ENCODE data around the gene CFAP45. TPM values are rescaled to one million over a fixed set of nuclear protein-coding genes. Genes with fewer than 3 reads are reported as not detected.
"Not testable (repeated sequence)": the region's sequence is repeated elsewhere in the genome, so short reads cannot be mapped to it uniquely, and the experiment has no call there.

The CFAP45 gene
- total RNA-seq, 4 donors from 2014 or later, result 0.17 to 0.32 TPM; not detected in 2

DNA sequence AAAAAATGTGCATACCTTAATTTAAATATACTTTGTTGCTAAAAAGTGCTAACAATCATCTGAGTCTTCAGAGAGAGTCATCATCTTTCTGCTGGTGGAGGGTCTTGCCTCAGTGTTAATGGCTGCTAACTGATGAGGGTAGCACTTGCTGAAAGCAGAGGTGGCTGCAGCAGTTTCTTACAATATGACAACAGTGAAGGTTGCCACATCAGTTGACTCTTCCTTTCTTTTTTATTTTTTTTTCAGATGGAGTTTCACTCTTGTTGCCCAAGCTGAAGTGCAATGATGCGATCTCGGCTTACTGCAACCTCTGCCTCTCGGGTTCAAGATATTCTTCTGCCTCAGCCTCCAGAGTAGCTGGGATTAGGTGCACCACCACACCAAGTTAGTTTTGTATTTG lies 2.6 kb upstream of the CFAP45 start:
- Histone ChIP-seq H3K9me3 (no peaks in the 10 kb centered on the region), H3K4me3 (no peak overlapping the region), H3K36me3 (no peaks in the 10 kb centered on the region), H3K4me1 (peaks cover 11 to 19% (median 12%) of the 10 kb centered on the region in 4 donors), H3K27me3 (no peaks in the 10 kb centered on the region), H3K27ac (replicated peaks in 1 of 4) (no peak overlapping the region)
- intact Hi-C loops (cut with DNase I), result no loop called here
- TF ChIP-seq, protein P1, sequence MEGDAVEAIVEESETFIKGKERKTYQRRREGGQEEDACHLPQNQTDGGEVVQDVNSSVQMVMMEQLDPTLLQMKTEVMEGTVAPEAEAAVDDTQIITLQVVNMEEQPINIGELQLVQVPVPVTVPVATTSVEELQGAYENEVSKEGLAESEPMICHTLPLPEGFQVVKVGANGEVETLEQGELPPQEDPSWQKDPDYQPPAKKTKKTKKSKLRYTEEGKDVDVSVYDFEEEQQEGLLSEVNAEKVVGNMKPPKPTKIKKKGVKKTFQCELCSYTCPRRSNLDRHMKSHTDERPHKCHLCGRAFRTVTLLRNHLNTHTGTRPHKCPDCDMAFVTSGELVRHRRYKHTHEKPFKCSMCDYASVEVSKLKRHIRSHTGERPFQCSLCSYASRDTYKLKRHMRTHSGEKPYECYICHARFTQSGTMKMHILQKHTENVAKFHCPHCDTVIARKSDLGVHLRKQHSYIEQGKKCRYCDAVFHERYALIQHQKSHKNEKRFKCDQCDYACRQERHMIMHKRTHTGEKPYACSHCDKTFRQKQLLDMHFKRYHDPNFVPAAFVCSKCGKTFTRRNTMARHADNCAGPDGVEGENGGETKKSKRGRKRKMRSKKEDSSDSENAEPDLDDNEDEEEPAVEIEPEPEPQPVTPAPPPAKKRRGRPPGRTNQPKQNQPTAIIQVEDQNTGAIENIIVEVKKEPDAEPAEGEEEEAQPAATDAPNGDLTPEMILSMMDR (IDR thresholded peaks at IDR 0.05), result no peak
- TF ChIP-seq POLR2A (IDR thresholded peaks at IDR 0.05; ENCODE audit: low read depth) (no peak), POLR2AphosphoS5 (IDR thresholded peaks at IDR 0.05) (no peak), EP300 (IDR thresholded peaks at IDR 0.05) (no peak)
- 90% methylated on average over 3 of the region's 3 CpGs for WGBS
- DNase-seq (ENCODE audit: extremely low spot score), result no peak

DNA sequence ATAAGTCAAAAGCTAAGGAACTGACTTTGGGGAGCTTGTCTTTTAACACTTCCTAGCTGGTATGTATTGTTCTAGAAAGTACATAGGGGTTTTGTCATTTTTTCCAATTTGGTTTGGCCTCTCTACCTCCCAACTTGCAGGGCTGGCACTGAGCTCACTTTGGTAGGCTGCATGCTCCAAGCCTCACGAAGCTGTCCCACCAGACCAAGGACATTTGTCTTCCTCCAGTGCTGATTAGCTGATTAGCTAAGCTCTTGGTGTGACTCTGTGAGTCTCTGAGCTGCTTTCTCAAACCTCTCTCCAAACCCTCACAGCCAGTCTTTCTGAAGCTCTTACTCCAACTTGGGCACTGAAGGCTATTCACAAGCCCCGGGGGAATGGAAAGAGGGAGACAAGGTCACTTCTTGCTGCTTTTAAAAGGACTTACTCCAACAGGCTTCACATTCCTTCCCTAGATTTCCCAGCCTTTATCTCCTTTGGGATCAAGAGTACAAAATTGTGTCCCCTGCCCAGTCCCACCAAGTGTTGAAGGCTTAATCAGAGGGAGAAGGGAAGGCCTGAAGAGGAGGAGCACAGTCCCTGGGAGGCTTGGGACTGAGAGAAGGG lies 893 bp upstream of the CFAP45 start:
- H3K27me3 ChIP-seq, result no peaks in the 10 kb centered on the region
- DNase-seq (ENCODE audit: extremely low spot score), result no peak
- H3K36me3 ChIP-seq, result no peaks in the 10 kb centered on the region
- no peak for TF ChIP-seq POLR2AphosphoS5 (IDR thresholded peaks at IDR 0.05)
- TF ChIP-seq, protein P1 (IDR thresholded peaks at IDR 0.05), result no peak
- TF ChIP-seq EP300 (IDR thresholded peaks at IDR 0.05), result no peak
- no peak for TF ChIP-seq POLR2A (IDR thresholded peaks at IDR 0.05; ENCODE audit: low read depth)
- peaks cover 11 to 20% (median 15%) of the 10 kb centered on the region in 4 donors for H3K4me1 ChIP-seq
- peak overlapping the region in 1 of 4 donors; percentile 53 for H3K27ac ChIP-seq (replicated peaks in 1 of 4)
- intact Hi-C loops (cut with DNase I), result no loop called here
- H3K9me3 ChIP-seq, result no peaks in the 10 kb centered on the region
- H3K4me3 ChIP-seq, result no peak overlapping the region
- WGBS, result 91% methylated on average over 2 of the region's 2 CpGs

DNA sequence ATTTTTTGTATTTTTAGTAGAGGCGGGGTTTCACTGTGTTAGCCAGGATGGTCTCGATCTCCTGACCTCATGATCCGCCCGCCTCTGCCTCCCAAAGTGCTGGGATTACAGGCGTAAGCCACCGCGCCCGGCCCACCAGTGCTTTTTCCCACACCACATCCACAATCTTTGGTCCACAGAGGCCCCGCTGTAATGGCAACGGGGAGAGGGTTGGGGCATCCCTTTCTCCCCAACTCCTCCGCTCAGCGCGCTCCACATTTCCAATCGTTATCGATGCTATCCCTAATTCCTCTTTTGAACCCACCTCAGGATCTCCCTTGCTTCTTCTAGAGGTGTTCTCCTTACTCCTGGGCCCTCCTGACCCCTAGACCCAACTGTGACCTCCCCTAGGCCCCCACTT lies 331 bp downstream of the CFAP45 start:
- intact Hi-C loops (cut with DNase I); H3K9me3 ChIP-seq; H3K27me3 ChIP-seq; DNase-seq (ENCODE audit: extremely low spot score); H3K36me3 ChIP-seq: not testable (repeated sequence)
- Histone ChIP-seq H3K4me3 (peak overlapping the region in 3 of 4 donors; percentile 5 to 27 (median 24)), H3K27ac (replicated peaks in 1 of 4) (peak overlapping the region in 1 of 4 donors; percentile 59), H3K4me1 (peaks cover 11 to 20% (median 15%) of the 10 kb centered on the region in 4 donors)
- 92% methylated on average over 15 of the region's 15 CpGs for WGBS

DNA sequence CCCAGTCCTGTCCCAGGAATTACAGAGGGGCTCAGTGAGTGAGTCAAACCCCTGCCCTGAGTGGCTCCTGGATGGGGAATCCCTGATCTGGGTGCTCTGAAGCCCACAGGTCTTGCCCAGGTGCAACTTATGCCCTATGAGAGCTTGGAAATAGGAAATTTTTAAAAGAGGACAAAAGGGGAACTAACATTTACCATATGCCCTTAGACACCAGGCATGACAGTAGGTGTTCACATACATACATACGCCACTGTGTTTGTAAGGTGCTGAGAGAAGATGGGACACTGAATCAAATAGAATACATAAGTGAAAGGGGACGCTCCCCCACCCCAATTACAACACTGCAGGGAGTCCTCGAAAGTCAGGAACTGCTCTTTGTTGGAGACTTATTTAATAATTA lies 1.4 kb downstream of the CFAP45 start:
- 86% methylated on average over 3 of the region's 3 CpGs for WGBS
- no peaks in the 10 kb centered on the region for H3K36me3 ChIP-seq
- H3K27ac ChIP-seq (replicated peaks in 1 of 4), result no peak overlapping the region
- H3K9me3 ChIP-seq, result no peaks in the 10 kb centered on the region
- peaks cover 11 to 20% (median 15%) of the 10 kb centered on the region in 4 donors for H3K4me1 ChIP-seq
- intact Hi-C loops (cut with DNase I), result no loop called here
- no peak for DNase-seq (ENCODE audit: extremely low spot score)
- no peaks in the 10 kb centered on the region for H3K27me3 ChIP-seq
- no peak overlapping the region for H3K4me3 ChIP-seq
- TF ChIP-seq POLR2AphosphoS5 (IDR thresholded peaks at IDR 0.05) (no peak), EP300 (IDR thresholded peaks at IDR 0.05) (no peak), POLR2A (IDR thresholded peaks at IDR 0.05; ENCODE audit: low read depth) (no peak)
- TF ChIP-seq, protein P1 (IDR thresholded peaks at IDR 0.05), result no peak

DNA sequence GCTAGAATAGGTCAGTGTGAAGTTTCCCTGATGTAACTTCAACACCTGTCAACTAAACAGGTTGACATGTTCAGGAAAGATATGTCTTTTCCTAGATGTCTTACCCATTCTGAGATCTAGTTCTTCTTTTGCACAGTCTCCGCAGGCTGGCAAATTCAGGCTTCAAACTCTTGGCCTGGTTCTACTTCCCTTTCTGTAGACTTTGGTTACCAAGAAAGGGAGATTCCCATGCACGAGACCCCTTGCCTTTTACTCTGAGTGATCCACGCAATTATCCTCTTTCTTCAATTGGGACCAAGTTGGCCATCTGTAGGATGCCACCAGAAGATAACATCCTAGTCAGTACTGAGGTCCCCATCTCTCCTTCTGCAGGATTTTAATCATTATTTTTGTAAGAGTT lies 2.0 kb downstream of the CFAP45 start:
- DNase-seq (ENCODE audit: extremely low spot score), result no peak
- Histone ChIP-seq H3K27ac (replicated peaks in 1 of 4) (no peak overlapping the region), H3K27me3 (no peaks in the 10 kb centered on the region), H3K4me1 (peaks cover 11 to 20% (median 15%) of the 10 kb centered on the region in 4 donors), H3K4me3 (no peak overlapping the region), H3K9me3 (no peaks in the 10 kb centered on the region), H3K36me3 (no peaks in the 10 kb centered on the region)
- TF ChIP-seq POLR2A (IDR thresholded peaks at IDR 0.05; ENCODE audit: low read depth) (no peak), POLR2AphosphoS5 (IDR thresholded peaks at IDR 0.05) (no peak), EP300 (IDR thresholded peaks at IDR 0.05) (no peak)
- TF ChIP-seq, protein P1 (IDR thresholded peaks at IDR 0.05), result no peak
- 85% methylated on average over 3 of the region's 3 CpGs for WGBS
- intact Hi-C loops (cut with DNase I), result no loop called here
